Raji (cell line): ENCODE results near the gene PAX3.

Source experiments
- POLR2A ChIP-seq: IDR thresholded peaks from 2 replicates; pipeline ENCODE4 v1.6.1; 2011; ENCODE audit warnings: low read depth, low read length, control low read depth; ENCODE audit not compliant: insufficient read depth

PAX3 gene

DNA sequence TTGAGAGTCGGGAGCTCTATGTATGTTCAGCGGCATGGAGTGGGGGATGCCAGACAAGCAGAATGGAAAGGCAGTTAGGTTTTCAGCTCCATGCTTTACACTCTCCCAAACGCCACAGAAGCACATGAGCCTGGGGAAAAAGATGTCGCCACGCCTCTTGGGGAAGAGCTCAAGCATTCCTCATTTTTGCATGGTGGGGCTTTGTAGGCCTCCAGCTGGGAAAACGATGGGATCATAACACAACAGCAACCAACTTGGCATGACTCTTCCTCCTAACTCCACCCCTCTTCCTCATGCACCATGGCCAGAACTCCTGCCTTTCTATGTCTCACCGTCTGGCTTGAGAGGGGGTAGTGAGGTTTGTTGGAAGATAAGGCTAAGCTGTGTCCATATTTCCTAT lies 102.6 kb downstream of the PAX3 start:
- TF ChIP-seq POLR2A: no peak

DNA sequence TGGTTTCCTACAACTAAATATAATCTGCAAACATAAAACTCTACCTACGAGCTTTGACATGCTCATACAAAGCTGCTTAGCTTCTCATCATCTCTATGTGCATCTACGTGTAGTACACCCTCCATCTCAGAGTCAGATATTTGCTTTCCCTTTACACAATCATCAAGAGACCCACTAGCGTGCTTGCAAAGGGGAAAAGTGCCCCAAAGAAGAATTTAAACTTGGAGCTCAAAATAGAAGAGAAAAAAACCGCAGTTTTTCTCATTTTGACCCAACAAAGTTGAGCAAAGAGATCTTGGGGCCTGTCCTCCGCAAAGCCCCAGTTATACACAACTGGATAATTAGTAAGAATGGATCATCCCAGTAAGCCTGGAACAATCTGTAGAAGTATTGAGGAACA lies 104.1 kb downstream of the PAX3 start:
- TF ChIP-seq POLR2A: no peak

DNA sequence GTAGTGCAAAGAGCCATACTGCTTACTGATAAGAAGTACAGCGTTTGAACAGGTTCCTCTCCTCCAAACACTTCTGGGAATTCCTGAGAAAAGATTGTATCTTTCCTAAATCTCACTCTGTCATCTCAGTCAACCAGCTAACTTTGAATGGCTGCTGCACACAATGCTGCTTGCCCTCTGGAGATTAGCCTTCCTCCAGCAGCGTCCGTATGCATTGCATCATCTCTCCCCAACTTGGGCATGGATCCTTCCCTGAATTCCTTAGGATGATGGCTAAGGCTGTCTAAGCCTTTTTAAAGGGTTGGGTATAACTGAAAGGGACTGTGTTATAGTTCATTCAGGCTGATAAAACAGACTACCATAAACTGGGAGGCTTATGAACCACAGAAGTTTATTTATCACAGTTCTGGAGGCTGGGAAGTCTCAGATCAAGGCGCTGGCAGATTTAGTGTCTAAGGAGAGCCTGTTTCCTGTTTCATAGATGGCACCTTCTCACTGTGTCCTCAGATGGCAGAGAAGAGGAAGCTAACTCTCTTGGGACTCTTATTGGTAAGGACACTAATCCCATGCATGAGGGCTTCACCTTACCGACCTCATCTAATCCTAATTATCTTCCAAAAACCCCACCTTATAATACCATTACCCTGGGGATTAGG lies 105.3 kb downstream of the PAX3 start:
- TF ChIP-seq POLR2A: no peak

DNA sequence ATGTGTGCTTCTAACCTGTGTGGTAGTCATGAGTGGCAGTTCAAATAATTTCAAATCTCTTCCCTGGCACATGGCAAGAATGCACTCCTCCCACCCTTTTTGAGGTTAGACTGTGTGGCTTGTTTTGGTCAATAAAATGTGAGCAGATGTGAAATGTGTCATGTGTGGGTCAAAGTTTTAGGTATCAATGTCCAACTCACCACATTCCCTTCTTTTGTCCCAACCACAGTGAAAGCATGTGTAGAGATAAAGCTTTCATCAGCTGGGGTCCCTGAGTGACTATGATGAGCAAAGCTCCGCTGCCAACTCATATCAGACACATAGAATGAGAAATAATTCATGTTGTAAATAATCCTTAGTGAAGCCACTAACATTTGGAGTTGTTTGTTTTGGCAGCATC lies 118.2 kb downstream of the PAX3 start:
- TF ChIP-seq POLR2A: no peak

DNA sequence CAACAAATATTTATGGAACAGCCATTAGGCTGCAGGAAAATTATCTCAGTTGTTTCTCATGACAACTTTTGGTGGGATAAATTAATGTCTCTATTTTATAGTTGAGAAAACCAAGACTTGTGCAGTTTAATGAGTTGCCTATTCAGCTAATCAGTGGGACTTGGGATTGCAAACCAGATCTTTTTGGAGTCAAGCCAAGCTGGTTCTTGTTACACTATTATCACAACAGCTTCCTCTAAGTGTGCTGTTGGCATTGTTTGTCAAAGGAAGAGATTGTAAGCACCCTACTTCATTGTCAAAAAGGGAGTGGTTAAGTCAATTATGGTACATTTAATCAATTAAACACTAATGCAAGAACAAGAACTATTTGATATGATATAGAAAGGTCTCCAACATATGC lies 119.2 kb downstream of the PAX3 start:
- TF ChIP-seq POLR2A: no peak

DNA sequence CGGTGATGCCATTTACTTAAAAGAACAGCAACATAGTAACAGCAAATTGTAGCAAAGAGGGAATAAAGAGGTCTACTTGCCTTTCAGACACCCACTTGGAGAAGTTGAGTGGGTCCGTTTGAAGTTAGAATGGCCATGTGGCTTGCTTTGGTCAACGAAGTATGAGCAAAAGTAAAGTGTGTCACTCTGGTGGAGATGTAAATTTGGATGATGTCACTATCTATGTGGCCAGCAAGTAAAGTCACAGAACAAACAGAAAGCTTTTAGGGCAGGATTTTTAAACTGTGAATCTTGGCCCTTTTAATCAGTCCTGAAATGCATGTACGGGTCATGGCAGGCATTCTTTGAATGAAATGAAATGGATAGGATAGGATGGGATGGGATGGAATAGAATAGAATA lies 120.3 kb downstream of the PAX3 start:
- TF ChIP-seq POLR2A: no peak

DNA sequence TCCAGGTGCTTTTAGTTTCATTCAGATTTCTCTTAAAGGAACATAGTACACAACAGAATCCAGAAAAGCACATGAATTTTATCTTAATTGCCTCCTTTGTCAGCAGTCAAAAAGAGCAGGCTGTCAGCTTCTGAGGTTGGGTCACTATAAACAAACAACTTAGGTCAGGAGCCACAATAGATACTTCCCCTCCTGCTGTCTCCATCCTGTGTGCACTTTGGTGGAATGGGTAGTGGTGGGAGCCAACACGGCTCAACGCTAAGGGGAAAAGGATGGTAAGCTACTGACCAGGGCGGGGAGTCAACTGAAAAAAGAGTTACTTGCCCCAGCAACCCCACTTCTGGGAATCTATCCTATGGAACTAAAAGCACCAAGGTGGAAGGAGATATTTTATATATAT lies 121.9 kb downstream of the PAX3 start:
- no peak for TF ChIP-seq POLR2A

DNA sequence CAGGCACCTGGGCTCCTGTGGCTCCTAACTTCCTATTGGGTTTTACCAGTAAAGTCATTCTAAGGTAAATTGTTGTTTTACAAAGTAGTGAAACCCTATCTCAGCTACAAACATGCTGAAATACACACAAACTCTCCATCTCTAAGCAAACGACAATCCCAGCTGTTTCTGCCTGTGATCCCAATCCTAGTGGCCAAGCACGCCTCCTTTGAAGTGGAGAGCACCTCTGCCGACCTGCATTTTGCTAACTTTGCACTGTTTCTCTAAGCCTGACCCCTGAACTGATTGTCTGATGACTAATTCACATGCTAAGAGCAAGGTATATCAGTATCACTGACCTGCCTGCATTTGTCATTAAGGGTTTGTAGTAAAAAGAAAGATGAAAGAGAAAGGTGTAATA lies 124.3 kb downstream of the PAX3 start:
- TF ChIP-seq POLR2A: no peak

DNA sequence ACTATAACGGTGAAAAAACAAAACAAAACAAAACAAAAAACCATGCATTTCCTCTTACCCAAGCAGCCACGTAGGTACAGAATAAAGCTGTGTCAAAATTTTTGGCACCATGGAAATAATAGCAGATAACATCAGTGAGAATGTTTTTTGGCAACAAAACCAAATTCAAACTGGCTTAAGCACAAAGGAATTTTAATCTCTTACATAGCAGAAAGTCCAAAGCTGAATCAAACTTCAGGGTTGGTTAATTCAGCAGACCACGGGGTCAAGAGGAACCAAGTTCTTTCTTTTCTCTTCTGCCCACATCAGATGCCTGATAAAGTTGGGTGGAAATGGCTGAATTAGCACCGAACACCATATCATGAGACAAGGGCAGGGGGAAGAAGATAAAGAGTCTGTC lies 129.5 kb downstream of the PAX3 start:
- TF ChIP-seq POLR2A: no peak

DNA sequence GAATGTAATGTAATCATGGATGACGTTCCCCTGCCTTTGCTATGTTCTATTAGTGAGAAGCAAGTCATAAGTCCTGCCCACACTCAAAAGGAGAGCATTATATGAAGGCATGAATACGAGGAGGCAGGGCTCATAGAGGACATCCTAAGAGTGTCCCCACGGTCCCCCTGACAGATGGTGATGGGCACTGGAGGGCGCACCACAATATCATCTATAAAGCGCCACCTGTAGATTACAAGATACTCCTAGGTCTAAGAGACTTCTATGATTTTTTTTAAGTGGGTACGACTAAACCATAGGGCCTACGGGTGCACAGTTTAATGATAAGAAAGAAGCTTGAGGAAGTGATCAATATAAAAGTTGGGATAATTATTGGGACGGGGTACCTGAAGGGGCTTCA lies 131.0 kb downstream of the PAX3 start:
- no peak for TF ChIP-seq POLR2A

DNA sequence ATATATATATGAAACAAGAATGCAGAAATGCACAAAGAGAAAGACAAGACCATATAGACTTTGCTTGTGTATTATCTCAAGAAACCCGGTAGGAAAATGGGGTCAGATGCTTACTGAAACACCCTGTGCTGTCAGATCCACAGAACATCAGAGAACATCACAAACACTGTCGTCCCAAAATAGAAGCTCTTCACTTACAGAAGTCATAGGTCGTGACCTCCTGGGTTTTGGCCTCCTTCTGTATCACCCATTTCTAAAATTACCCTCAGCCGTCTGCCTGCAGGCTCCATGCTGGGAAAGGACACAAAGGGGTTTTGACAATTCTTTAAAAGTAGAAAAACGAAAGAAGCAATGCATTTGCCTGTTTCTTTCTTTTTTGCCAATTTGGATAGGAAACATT lies 137.9 kb downstream of the PAX3 start:
- no peak for TF ChIP-seq POLR2A

DNA sequence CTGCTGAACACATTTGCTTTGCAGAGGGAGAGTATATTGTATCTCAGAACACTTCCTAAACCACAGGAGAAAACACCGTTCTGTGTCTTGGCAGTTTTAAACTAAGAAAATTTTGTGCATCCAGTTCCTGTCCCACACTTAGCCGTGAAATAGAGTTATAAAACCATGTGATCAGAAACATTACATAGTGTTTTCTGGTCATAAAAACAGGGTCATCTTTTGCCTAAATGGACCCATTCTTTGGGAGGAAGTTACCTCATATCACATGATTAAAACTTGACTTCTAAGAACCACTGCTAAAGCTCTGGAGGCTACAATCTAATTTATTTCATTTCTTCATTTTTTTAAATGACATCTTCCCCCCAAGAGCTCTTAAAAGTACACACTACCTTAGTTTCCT lies 138.7 kb downstream of the PAX3 start:
- TF ChIP-seq POLR2A: no peak

DNA sequence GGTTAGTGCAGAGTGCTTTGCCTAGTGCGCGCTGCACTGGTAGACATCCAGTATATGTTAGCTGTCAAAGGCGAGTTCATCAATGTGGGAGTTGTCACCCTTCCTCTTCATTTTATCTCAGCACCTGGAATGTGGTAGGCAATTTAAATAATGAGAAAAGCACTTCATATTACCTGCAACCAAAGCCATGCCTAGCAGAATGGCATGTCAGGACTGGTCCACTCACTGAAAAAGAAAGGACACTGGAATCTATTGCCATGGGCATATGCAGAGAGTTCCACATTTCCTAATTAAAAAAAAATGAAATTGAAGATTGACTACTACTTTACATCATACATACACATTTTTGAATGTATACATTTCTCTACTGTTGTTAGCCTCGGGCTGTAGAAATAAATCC lies 139.6 kb downstream of the PAX3 start:
- no peak for TF ChIP-seq POLR2A
